Coronary artery (tissue), 2 donors: ENCODE data around the gene ACP7.

Experiments used
- DNase-seq: peaks from one replicate; pipeline ENCODE4 v3.0.0-alpha.2; 2017; ENCODE audit warnings: low spot score
- H3K27ac ChIP-seq, 2 donors: fragments of 200-600 bp; sonication (generic); one replicate each; pipeline ENCODE4 v1.5.1; 2016 to 2019
- H3K4me3 ChIP-seq: fragments of 200-600 bp; sonication (generic); 2 replicates; pipeline ENCODE4 v1.5.1; 2016; ENCODE audit warnings: mild to moderate bottlenecking, moderate library complexity
- TF ChIP-seq, protein P1 (sequence below): fragments of 200-600 bp; sonication (generic); IDR thresholded peaks from one replicate; pipeline ENCODE4 v1.5.1; 2019; ENCODE audit warnings: antibody characterized with exemption

The ACP7 gene

DNA sequence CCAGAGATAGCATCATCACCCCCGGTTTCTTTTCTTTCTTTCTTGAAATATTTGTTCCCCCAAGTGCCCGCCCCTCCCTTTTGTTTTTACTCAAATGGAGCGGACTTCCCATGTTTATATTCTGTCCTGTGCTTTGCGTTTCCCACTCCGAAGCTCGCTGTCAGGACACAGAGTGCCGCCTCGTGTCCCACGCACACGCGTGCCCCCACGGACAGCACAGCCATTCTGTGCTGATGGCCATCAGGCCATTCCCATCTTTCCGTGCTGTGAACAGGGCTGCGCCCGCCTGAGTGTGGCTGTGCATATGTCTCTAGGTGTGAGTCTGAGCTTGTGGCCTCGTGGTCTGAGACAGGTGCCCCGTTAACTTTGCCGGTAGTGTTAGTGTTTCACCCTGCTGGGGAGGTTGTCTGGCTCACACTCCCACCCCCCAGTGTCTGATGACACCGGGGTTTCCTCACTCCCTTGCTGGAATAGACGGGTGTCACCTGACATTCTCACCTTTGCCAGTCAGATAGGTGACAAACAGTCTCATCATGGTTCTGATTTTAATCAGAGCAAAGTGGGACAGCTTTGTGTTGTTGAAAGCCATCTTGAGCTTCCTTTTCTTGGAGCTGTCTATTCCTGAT, 48.3 kb downstream of the ACP7 start:
- TF ChIP-seq, protein P1, sequence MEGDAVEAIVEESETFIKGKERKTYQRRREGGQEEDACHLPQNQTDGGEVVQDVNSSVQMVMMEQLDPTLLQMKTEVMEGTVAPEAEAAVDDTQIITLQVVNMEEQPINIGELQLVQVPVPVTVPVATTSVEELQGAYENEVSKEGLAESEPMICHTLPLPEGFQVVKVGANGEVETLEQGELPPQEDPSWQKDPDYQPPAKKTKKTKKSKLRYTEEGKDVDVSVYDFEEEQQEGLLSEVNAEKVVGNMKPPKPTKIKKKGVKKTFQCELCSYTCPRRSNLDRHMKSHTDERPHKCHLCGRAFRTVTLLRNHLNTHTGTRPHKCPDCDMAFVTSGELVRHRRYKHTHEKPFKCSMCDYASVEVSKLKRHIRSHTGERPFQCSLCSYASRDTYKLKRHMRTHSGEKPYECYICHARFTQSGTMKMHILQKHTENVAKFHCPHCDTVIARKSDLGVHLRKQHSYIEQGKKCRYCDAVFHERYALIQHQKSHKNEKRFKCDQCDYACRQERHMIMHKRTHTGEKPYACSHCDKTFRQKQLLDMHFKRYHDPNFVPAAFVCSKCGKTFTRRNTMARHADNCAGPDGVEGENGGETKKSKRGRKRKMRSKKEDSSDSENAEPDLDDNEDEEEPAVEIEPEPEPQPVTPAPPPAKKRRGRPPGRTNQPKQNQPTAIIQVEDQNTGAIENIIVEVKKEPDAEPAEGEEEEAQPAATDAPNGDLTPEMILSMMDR, result no peak
- no peak for DNase-seq
- H3K4me3 ChIP-seq, result no peak overlapping the region
- H3K27ac ChIP-seq, result no peak overlapping the region

DNA sequence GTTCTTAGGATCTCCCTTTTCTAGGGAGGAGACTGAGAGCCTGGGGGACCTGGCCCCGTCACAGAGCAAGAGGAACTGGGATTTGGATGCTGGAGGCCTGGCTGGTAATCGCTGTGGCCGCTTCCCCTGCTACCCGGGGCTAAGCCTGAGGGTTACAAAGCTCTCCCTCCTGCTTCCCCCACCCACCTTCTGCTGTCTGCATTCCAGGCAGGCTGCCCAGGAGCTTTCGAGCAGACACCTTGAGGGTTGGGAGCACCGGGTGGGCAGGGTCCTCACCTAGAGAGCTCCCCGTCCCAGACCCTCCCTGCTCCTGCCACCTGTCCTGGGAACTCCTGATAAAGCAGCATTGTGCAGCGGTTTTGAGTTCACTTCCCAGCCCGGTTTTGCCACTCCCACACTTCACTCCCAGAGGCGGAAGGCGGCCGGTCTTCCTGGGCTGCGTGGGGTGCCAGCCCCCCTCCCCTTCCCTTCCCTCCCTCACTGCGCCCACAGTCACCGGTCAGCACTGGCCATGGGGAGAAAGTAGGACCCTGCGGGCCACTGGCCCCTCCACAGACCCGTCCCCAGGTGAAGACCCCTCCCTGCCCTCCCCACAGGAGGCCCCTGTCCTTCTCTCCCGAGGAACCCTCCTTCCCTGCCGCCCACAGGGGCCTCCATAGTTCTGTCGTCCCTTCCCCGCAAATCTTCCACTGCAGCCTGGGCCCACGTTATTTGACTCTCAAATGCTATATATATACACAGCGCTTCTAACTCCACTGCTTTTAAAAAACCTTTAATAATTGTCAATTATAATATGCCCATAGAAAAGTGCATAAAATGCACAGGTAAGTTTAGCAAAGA, 49.5 kb downstream of the ACP7 start:
- Histone ChIP-seq H3K4me3 (peak overlapping the region; percentile 25), H3K27ac (peak overlapping the region in 1 of 2 donors; percentile 37)
- DNase-seq, result no peak
- TF ChIP-seq, protein P1, result no peak

DNA sequence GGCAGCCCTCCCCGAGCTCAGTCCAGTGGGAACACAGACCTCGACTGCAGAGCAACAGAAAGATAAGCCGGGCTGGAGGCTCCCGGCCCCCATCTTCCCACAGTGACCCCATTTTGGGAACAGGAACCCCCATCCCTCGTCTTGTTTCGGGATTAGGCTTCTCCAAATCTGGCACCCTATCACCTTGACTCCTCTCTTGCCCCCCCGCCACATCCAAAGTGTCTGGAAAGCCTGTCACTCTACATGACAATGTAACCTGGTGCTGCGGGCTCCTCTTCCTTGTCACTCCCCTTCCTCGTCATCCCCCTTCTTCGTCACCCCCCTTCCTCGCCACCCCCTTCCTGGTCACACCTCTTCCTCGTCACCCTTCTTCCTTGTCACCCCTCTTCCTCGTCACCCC, 51.5 kb downstream of the ACP7 start:
- Histone ChIP-seq H3K4me3 (no peak overlapping the region), H3K27ac (no peak overlapping the region)
- DNase-seq, result no peak
- TF ChIP-seq, protein P1, result no peak

DNA sequence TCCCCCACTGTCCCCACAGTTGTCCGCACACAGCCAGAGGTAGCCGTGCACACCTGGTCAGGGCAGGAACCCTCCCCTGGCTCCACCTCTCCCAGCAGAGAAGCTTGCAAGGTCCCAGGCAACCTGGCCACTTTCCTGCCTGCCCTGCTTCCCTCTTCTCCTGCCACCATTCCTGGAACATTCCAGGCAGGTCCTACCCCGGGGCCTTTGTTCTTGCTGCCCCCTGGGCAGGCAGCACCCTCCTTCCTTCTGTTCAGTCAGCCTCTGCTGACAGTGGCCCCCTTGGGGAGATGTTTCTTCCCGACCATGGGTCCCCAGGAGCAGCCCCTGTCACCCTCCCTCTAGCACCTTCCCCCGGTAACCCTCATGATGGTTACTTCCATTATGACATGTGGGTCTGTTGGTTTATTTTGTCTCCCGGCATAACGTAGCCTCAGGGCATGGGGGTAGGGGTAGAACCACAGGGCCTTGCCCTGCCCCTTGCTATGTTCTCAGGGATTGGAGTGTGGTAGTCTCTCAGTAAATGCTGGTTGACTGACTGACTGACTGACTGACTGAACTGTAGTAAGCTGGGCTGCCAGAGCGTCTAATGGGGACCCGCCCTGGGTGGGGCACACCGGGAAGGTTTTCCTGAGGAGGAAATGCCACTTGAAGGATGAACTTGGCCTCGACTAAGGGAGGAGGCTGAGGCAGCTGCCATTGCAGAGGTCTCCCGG, 52.2 kb downstream of the ACP7 start:
- TF ChIP-seq, protein P1, result no peak
- DNase-seq, result no peak
- Histone ChIP-seq H3K27ac (peak overlapping the region in 1 of 2 donors; percentile 22), H3K4me3 (no peak overlapping the region)

DNA sequence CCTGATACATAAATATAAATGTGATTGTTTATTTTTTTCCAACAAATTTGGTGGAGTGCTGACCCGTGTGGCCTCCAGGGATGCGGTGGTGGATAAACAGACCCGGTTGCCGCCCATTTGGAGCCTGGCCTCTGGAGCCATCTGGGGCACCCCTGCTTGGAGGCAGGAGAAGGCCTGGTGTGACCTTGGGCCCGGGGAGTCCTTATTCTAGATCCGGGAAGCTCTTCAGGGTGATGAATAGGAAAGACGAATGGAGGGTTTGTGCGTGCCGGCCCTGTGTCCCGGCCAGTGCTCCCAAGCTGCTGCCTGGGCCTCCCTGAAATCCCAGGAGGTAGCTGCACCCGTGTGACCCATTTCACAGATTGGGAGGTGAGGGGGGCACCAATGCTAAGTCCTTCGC, 53.0 kb downstream of the ACP7 start:
- TF ChIP-seq, protein P1, result no peak
- no peak for DNase-seq
- H3K4me3 ChIP-seq, result no peak overlapping the region
- no peak overlapping the region for H3K27ac ChIP-seq

DNA sequence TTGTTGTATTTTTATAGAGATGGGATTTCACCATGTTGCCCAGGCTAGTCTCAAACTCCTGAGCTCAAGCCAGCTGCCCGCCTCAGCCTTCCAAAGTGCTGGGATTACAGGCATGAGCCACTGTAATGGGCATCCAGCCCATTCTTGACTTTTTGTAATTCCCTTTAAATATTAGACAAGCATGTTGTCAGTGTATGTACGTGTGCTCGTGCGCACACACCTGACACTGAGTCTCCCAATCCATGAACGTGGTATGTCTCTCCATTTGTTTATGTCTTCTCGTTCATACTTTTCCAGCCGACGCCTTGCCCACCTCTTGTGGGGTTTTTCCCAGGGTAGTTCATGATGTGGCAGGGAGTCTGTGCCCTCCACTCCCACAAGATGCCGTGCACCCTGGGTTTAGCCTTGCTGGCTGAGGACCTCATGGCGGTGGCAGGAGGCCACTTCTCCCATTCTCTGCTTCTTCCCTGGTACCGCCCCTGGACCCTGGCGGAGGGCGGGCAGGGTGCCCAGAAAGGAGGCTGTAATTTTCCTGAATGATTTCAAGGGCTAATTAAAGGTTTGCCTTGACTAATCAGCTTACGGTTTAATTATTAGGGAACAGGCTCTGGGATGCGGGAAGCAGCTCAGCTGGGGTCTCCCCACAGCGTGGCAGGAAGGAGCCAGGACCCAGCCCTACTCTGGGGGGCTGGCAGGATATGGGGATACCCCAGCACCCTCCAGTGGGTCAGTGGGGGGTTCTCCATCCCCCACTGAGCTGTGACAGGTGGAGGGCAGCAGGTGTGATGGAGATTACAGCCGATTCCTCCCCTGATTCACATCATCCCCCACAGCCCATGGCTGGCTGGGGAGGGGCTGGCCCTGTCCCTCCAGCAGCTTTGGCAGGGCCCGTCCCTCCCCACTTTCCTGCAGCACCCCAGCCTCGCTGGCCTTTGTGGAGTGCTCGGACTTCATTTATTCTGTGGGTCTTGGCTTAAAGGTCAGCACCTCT, 54.3 kb downstream of the ACP7 start:
- TF ChIP-seq, protein P1, result no peak
- no peak for DNase-seq
- H3K27ac ChIP-seq, result peak overlapping the region in 1 of 2 donors; percentile 0
- no peak overlapping the region for H3K4me3 ChIP-seq
